K562 (cell line): ENCODE results near the gene CNTD1. TPM values are rescaled to one million over a fixed set of nuclear protein-coding genes. Genes with fewer than 3 reads are reported as not detected.

Source experiments
- ATF7 ChIP-seq: fragments of 450-650 bp; IDR thresholded peaks from 2 replicates; pipeline ENCODE4 v1.7.1; 2014; ENCODE audit warnings: mild to moderate bottlenecking, moderate library complexity
- ELF4 ChIP-seq: fragments of 450-650 bp; formaldehyde crosslinking; IDR thresholded peaks from 2 replicates; pipeline ENCODE4 v1.4.0; 2022; ENCODE audit warnings: missing genetic modification characterization
- GTF2A2 ChIP-seq: IDR thresholded peaks from 2 replicates; pipeline ENCODE4 v1.6.1; 2016; ENCODE audit warnings: mild to moderate bottlenecking, missing genetic modification characterization, missing compliant biosample characterization
- GTF2F1 ChIP-seq: IDR thresholded peaks from 2 replicates; pipeline ENCODE4 v1.6.1; 2011; ENCODE audit warnings: low read depth, low read length, improper control_type of control experiment
- HDAC1 ChIP-seq, 2 experiments: fragments of 450-650 bp; IDR thresholded peaks; 2 replicates each; pipeline ENCODE4 v1.6.1; 2016 to 2017; ENCODE audit warnings: inconsistent platforms in 1 of 2, mild to moderate bottlenecking in 1 of 2, moderate library complexity in 1 of 2
- KDM4B ChIP-seq, 2 experiments: fragments of 450-650 bp in 1 of 2; sonication (generic) in 1 of 2; IDR thresholded peaks; 2 replicates each; pipeline ENCODE4 v1.6.1; 2016 to 2017; ENCODE audit warnings: borderline replicate concordance in 2 of 2, antibody characterized with exemption in 1 of 2, low read depth in 1 of 2, mild to moderate bottlenecking in 1 of 2
- NONO ChIP-seq, 2 experiments: fragments of 200-400 bp in 1 of 2; fragments of 450-650 bp in 1 of 2; formaldehyde crosslinking in 1 of 2; IDR thresholded peaks; 2 replicates each; pipeline ENCODE4 v1.6.1; 2017; ENCODE audit warnings: low read depth in 2 of 2, mild to moderate bottlenecking in 2 of 2, moderate library complexity in 2 of 2, low read length in 1 of 2
- NR4A1 ChIP-seq, 2 experiments: fragments of 250-450 bp in 1 of 2; fragments of 450-650 bp in 1 of 2; sonication (Bioruptor Pico) in 1 of 2; IDR thresholded peaks; 2 replicates each; pipeline versions ENCODE4 v1.4.0 to v1.6.1; 2016 to 2020; ENCODE audit warnings: mild to moderate bottlenecking in 2 of 2, missing compliant biosample characterization in 1 of 2, missing genetic modification characterization in 1 of 2, moderate library complexity in 1 of 2
- OTX1 ChIP-seq: fragments of 450-650 bp; formaldehyde crosslinking; IDR thresholded peaks from 2 replicates; pipeline ENCODE4 v1.4.0; 2022; ENCODE audit warnings: mild to moderate bottlenecking
- POLR2A ChIP-seq: fragments of 450-650 bp; conservative IDR thresholded peaks from 2 replicates; pipeline ENCODE4 v1.6.1; 2016
- POLR2G ChIP-seq: fragments of 200-400 bp; formaldehyde crosslinking; IDR thresholded peaks from 2 replicates; pipeline ENCODE4 v1.6.1; 2017; ENCODE audit warnings: low read depth, mild to moderate bottlenecking, antibody characterized with exemption, low read length, moderate library complexity
- SAP30 ChIP-seq: fragments of 200-600 bp; sonication (generic); IDR thresholded peaks from 2 replicates; pipeline ENCODE4 v1.6.1; 2012; ENCODE audit warnings: borderline replicate concordance, low read depth, mild to moderate bottlenecking, moderate library complexity, low read length, control low read depth, inconsistent platforms; ENCODE audit not compliant: insufficient read depth, poor library complexity, severe bottlenecking
- SIN3A ChIP-seq, 2 experiments: fragments of 150-350 bp in 1 of 2; IDR thresholded peaks; 2 replicates each; pipeline ENCODE4 v1.6.1; 2011 to 2016; ENCODE audit warnings: borderline replicate concordance in 2 of 2, low read depth in 2 of 2, low read length in 2 of 2, mild to moderate bottlenecking in 2 of 2, moderate library complexity in 2 of 2; ENCODE audit not compliant: control insufficient read depth in 1 of 2
- SMAD1 ChIP-seq: fragments of 150-350 bp; IDR thresholded peaks from 2 replicates; pipeline ENCODE4 v1.6.1; 2014; ENCODE audit warnings: low read length, low read depth; ENCODE audit not compliant: partially characterized antibody
- TOE1 ChIP-seq, 2 experiments: fragments of 450-650 bp in 1 of 2; sonication (generic) in 1 of 2; formaldehyde crosslinking in 1 of 2; IDR thresholded peaks; 2 replicates each; pipeline versions ENCODE4 v1.7.1 to v1.8.0; 2016 to 2022; ENCODE audit warnings: borderline replicate concordance in 2 of 2, mild to moderate bottlenecking in 2 of 2, antibody characterized with exemption in 1 of 2, inconsistent platforms in 1 of 2, low read depth in 1 of 2, missing genetic modification reagents in 1 of 2, moderate library complexity in 1 of 2
- XRCC5 ChIP-seq: fragments of 200-400 bp; formaldehyde crosslinking; IDR thresholded peaks from 2 replicates; pipeline ENCODE4 v1.6.1; 2017; ENCODE audit warnings: low read depth, mild to moderate bottlenecking, low read length
- ZNF165 ChIP-seq: fragments of 250-450 bp; sonication (Bioruptor Pico); IDR thresholded peaks from 2 replicates; pipeline ENCODE4 v1.4.0; 2020; ENCODE audit warnings: borderline replicate concordance
- ZNF174 ChIP-seq: fragments of 250-450 bp; sonication (Bioruptor Pico); IDR thresholded peaks from 2 replicates; pipeline ENCODE4 v1.4.0; 2020; ENCODE audit warnings: mild to moderate bottlenecking
- ZNF263 ChIP-seq: sonication (generic); formaldehyde crosslinking; IDR thresholded peaks from 2 replicates; pipeline ENCODE4 v1.8.0; 2022; ENCODE audit warnings: mild to moderate bottlenecking, missing genetic modification reagents, borderline replicate concordance
- ZNF444 ChIP-seq: fragments of 250-450 bp; sonication (Bioruptor Pico); IDR thresholded peaks from 2 replicates; pipeline ENCODE4 v1.4.0; 2020; ENCODE audit warnings: mild to moderate bottlenecking, moderate library complexity
- ZNF589 ChIP-seq: fragments of 200-800 bp; sonication (Bioruptor generic); IDR thresholded peaks from 2 replicates; pipeline ENCODE4 v1.6.1; 2016; ENCODE audit warnings: low read depth, missing genetic modification characterization, missing compliant biosample characterization
- ZNF695 ChIP-seq: fragments of 450-650 bp; formaldehyde crosslinking; IDR thresholded peaks from 2 replicates; pipeline ENCODE4 v1.4.0; 2020; ENCODE audit warnings: mild to moderate bottlenecking, moderate library complexity
- polyA plus RNA-seq, 8 experiments: library from polyadenylated mRNA; depleted of rRNA in 4 of 8; stranded (reverse) in 5 of 8; unstranded in 3 of 8; fragments of >200 nt; fragmentation: Nextera tagmentation in 2 of 8; fragmentation: Illumina TruSeq in 1 of 8; extraction: Ambion mirVana in 2 of 8; extraction: Trizol in 1 of 8; gene quantifications; 2 replicates each; pipeline versions ENCODE4 v1.2.1 to v1.2.3, GENCODE V29; 2011 to 2014; ENCODE audit warnings: inconsistent platforms in 1 of 8, missing spikeins in 1 of 8
- total RNA-seq, 7 experiments: library from RNA; depleted of rRNA in 6 of 7; stranded (reverse); fragments of >200 nt in 6 of 7; fragmentation: Illumina TruSeq in 2 of 7; extraction: Trizol in 2 of 7; gene quantifications; 2 replicates each; pipeline versions ENCODE4 v1.2.1 to v1.2.3, GENCODE V29; 2011 to 2021; ENCODE audit warnings: low replicate concordance in 1 of 7
- TF ChIP-seq, protein P1 (sequence below): fragments of 250-450 bp; sonication (Bioruptor Pico); IDR thresholded peaks from 2 replicates; pipeline ENCODE4 v1.4.0; 2020; ENCODE audit warnings: mild to moderate bottlenecking
- TF ChIP-seq, protein P2 (sequence below): sonication (generic); formaldehyde crosslinking; IDR thresholded peaks from 2 replicates; pipeline ENCODE4 v1.8.1; 2023; ENCODE audit warnings: mild to moderate bottlenecking, missing genetic modification reagents

The CNTD1 gene
- total and polyA plus RNA-seq, 9 of the 15 experiments (the other 6 are each of a cell fraction or from before 2014, with no cell fraction given): 0.12 to 0.86 (median 0.41) TPM; not detected in 1

DNA sequence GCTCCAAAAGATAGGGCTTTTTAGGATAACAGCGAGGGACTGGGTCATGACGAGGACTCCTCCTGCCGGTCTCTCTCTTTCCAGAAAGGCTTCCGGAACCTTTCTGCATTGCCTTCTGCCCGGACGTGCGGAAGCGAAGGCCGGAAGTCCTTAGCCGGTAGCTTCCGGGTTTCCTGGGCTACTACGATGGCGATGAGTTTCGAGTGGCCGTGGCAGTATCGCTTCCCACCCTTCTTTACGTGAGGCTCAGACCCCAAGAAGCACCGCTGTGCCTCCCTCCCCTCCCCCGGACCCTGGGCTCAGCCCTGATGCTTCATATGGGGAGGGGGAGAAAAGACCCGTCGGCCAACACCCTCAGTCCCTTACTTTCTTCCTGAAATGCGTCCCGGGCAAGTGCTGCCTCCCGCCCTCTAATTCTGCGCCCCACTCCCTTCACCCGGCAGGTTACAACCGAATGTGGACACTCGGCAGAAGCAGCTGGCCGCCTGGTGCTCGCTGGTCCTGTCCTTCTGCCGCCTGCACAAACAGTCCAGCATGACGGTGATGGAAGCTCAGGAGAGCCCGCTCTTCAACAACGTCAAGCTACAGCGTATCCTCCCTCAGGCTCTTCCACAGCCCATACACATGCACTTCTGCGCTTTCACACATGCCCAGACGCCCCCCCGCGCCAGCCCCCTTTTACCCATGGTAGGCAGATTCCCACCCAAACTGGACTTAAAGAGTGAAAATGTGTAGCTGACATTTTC lies 25.2 kb upstream of the CNTD1 start, which contains the start of gene VPS25 (continued):
- TF ChIP-seq NONO (IDR thresholded peaks at IDR 0.05; ENCODE audit: low read depth in 2 of 2, low read length in 1 of 2): peak in 1 of 2 experiments; percentile 68; a peak in 1 of 4 replicates
- peak in 1 of 2 experiments; percentile 93; a peak in 2 of 4 replicates for TF ChIP-seq KDM4B (IDR thresholded peaks at IDR 0.05; ENCODE audit: borderline replicate concordance in 2 of 2, low read depth in 1 of 2)
- TF ChIP-seq ATF7: 0 out of 2 replicates have a peak, but pooled peaks have one; percentile 48
- TF ChIP-seq ZNF263 (CRISPR knock-in tag): no peak
- 0 out of 2 replicates have a peak, but pooled peaks have one; percentile 32 for TF ChIP-seq NR4A1 (CRISPR knock-in tag; IDR thresholded peaks at IDR 0.05)
- TF ChIP-seq NR4A1 (tag; IDR thresholded peaks at IDR 0.05): no peak
- TF ChIP-seq ELF4: peak; percentile 66; the same call in 1 of the 2 replicates
- TF ChIP-seq, protein P1, sequence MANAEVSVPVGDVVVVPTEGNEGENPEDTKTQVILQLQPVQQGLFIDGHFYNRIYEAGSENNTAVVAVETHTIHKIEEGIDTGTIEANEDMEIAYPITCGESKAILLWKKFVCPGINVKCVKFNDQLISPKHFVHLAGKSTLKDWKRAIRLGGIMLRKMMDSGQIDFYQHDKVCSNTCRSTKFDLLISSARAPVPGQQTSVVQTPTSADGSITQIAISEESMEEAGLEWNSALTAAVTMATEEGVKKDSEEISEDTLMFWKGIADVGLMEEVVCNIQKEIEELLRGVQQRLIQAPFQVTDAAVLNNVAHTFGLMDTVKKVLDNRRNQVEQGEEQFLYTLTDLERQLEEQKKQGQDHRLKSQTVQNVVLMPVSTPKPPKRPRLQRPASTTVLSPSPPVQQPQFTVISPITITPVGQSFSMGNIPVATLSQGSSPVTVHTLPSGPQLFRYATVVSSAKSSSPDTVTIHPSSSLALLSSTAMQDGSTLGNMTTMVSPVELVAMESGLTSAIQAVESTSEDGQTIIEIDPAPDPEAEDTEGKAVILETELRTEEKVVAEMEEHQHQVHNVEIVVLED: peak; percentile 53; the same call in 1 of the 2 replicates
- peak; percentile 78 for TF ChIP-seq POLR2G
- TF ChIP-seq ZNF165: no peak
- no peak for TF ChIP-seq ZNF695 (CRISPR knock-in tag)
- TF ChIP-seq HDAC1 (IDR thresholded peaks at IDR 0.05): peak in 1 of 2 experiments; percentile 72; a peak in 2 of 4 replicates
- TF ChIP-seq, protein P2, sequence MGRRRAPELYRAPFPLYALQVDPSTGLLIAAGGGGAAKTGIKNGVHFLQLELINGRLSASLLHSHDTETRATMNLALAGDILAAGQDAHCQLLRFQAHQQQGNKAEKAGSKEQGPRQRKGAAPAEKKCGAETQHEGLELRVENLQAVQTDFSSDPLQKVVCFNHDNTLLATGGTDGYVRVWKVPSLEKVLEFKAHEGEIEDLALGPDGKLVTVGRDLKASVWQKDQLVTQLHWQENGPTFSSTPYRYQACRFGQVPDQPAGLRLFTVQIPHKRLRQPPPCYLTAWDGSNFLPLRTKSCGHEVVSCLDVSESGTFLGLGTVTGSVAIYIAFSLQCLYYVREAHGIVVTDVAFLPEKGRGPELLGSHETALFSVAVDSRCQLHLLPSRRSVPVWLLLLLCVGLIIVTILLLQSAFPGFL (CRISPR knock-in tag): no peak
- TF ChIP-seq SMAD1: peak; percentile 93
- 0 out of 2 replicates have a peak, but pooled peaks have one; percentile 74 for TF ChIP-seq ZNF174
- peak; percentile 58 for TF ChIP-seq SAP30
- TF ChIP-seq POLR2A: peak; percentile 95
- peak; percentile 66; the same call in 1 of the 2 replicates for TF ChIP-seq GTF2A2 (tag)
- peak; percentile 68; the same call in 1 of the 2 replicates for TF ChIP-seq GTF2F1
- peak; percentile 52; the same call in 1 of the 2 replicates for TF ChIP-seq TOE1 (IDR thresholded peaks at IDR 0.05; ENCODE audit: borderline replicate concordance)
- TF ChIP-seq TOE1 (CRISPR knock-in tag; IDR thresholded peaks at IDR 0.05; ENCODE audit: borderline replicate concordance, low read depth): no peak
- TF ChIP-seq OTX1 (CRISPR knock-in tag): peak; percentile 42; the same call in 1 of the 2 replicates
- TF ChIP-seq ZNF589: no peak
- no peak for TF ChIP-seq ZNF444 (CRISPR knock-in tag)
- peak in 1 of 2 experiments; percentile 63; a peak in 1 of 4 replicates for TF ChIP-seq SIN3A (IDR thresholded peaks at IDR 0.05; ENCODE audit: borderline replicate concordance in 2 of 2, control insufficient read depth in 1 of 2, low read depth in 2 of 2, low read length in 2 of 2)
- TF ChIP-seq XRCC5: peak; percentile 100
